Neutrophil (primary cell): ENCODE data around the gene RHO.

Source experiments
- H3K27ac ChIP-seq: fragments of 200-600 bp; sonication (generic); 2 replicates; pipeline ENCODE4 v1.5.1; 2016; ENCODE audit warnings: mild to moderate bottlenecking, moderate library complexity
- H3K27me3 ChIP-seq: fragments of 200-600 bp; sonication (generic); 2 replicates; pipeline ENCODE4 v1.6.0; 2016; ENCODE audit warnings: mild to moderate bottlenecking
- H3K36me3 ChIP-seq: fragments of 200-600 bp; sonication (generic); 2 replicates; pipeline ENCODE4 v1.5.1; 2017
- H3K4me1 ChIP-seq, 2 experiments: fragments of 200-600 bp in 1 of 2; sonication (generic) in 1 of 2; 1 replicate in 1 of 2; 2 replicates in 1 of 2; pipeline versions ENCODE4 v1.5.1 to v1.6.1; 2013 to 2016; ENCODE audit warnings: low read depth in 1 of 2, low read length in 1 of 2, mild to moderate bottlenecking in 1 of 2, moderate library complexity in 1 of 2; ENCODE audit not compliant: control insufficient read depth in 1 of 2, insufficient read depth in 1 of 2
- H3K4me3 ChIP-seq, 2 experiments: fragments of 200-600 bp in 1 of 2; sonication (generic) in 1 of 2; 1 replicate in 1 of 2; 2 replicates in 1 of 2; pipeline ENCODE4 v1.5.1; 2013 to 2016; ENCODE audit warnings: low read depth in 1 of 2, low read length in 1 of 2, mild to moderate bottlenecking in 1 of 2, moderate library complexity in 1 of 2
- H3K9me3 ChIP-seq: fragments of 200-600 bp; sonication (generic); 2 replicates; pipeline ENCODE4 v1.5.1; 2016
- CTCF ChIP-seq: fragments of 200-600 bp; sonication (generic); IDR thresholded peaks from 2 replicates; pipeline ENCODE4 v1.5.1; 2016; ENCODE audit warnings: antibody characterized with exemption

Gene RHO

GRCh38 chr3:129533406-129533805 lies 5.0 kb downstream of the RHO start:
- Histone ChIP-seq H3K27me3 (no peaks in the 10 kb centered on the region), H3K27ac (no peak overlapping the region), H3K4me1 (no peaks in the 10 kb centered on the region), H3K4me3 (no peak overlapping the region), H3K36me3 (no peaks in the 10 kb centered on the region), H3K9me3 (no peaks in the 10 kb centered on the region)
- no peak for TF ChIP-seq CTCF

GRCh38 chr3:129534428-129535027 lies 6.1 kb downstream of the RHO start:
- H3K27me3 ChIP-seq = no peaks in the 10 kb centered on the region
- no peaks in the 10 kb centered on the region for H3K36me3 ChIP-seq

GRCh38 chr3:129535075-129535474 lies 6.6 kb downstream of the RHO start:
- Histone ChIP-seq H3K36me3 (no peaks in the 10 kb centered on the region), H3K4me1 (no peaks in the 10 kb centered on the region), H3K27ac (no peak overlapping the region), H3K9me3 (no peaks in the 10 kb centered on the region), H3K4me3 (no peak overlapping the region), H3K27me3 (no peaks in the 10 kb centered on the region)
- TF ChIP-seq CTCF = no peak

More at GRCh38 chr3:129534428-129535027, 6.1 kb downstream of the RHO start:
- H3K4me3 ChIP-seq = no peak overlapping the region
- H3K4me1 ChIP-seq = no peaks in the 10 kb centered on the region
- TF ChIP-seq CTCF = no peak
- H3K27ac ChIP-seq = no peak overlapping the region
- H3K9me3 ChIP-seq = no peaks in the 10 kb centered on the region

GRCh38 chr3:129536374-129536667 lies 7.9 kb downstream of the RHO start:
- H3K4me1 ChIP-seq = no peaks in the 10 kb centered on the region
- H3K27ac ChIP-seq = no peak overlapping the region
- H3K9me3 ChIP-seq = no peaks in the 10 kb centered on the region
- TF ChIP-seq CTCF = no peak
- no peaks in the 10 kb centered on the region for H3K27me3 ChIP-seq
- no peaks in the 10 kb centered on the region for H3K36me3 ChIP-seq
- H3K4me3 ChIP-seq = no peak overlapping the region

GRCh38 chr3:129536804-129537203 lies 8.4 kb downstream of the RHO start:
- H3K9me3 ChIP-seq = no peaks in the 10 kb centered on the region
- no peaks in the 10 kb centered on the region for H3K27me3 ChIP-seq
- H3K4me1 ChIP-seq = no peaks in the 10 kb centered on the region
- H3K4me3 ChIP-seq = no peak overlapping the region
- no peak overlapping the region for H3K27ac ChIP-seq
- H3K36me3 ChIP-seq = no peaks in the 10 kb centered on the region
- no peak for TF ChIP-seq CTCF

GRCh38 chr3:129539206-129539605 lies 10.8 kb downstream of the RHO start:
- no peaks in the 10 kb centered on the region for H3K27me3 ChIP-seq
- TF ChIP-seq CTCF = no peak

More at GRCh38 chr3:129539206-129539605, 10.8 kb downstream of the RHO start:
- H3K4me1 ChIP-seq = no peaks in the 10 kb centered on the region
- no peak overlapping the region for H3K27ac ChIP-seq
- no peaks in the 10 kb centered on the region for H3K9me3 ChIP-seq
- H3K36me3 ChIP-seq = no peaks in the 10 kb centered on the region
- no peak overlapping the region for H3K4me3 ChIP-seq
